ENCODE data around the gene PNLIPRP3.

PNLIPRP3 gene

GRCh38 chr10:116521424-116522290 lies 94.0 kb downstream of the PNLIPRP3 start:
- DNase-seq = no peak

GRCh38 chr10:116522803-116523381 lies 95.2 kb downstream of the PNLIPRP3 start:
- DNase-seq = no peak

- DNase-seq = no peak
These were observed 97.1 kb downstream of the PNLIPRP3 start for GRCh38 chr10:116524736-116525135.

GRCh38 chr10:116526219-116526618 lies 98.6 kb downstream of the PNLIPRP3 start:
- no peak for DNase-seq
